ENCODE data around the gene LBH.

Gene LBH

DNA sequence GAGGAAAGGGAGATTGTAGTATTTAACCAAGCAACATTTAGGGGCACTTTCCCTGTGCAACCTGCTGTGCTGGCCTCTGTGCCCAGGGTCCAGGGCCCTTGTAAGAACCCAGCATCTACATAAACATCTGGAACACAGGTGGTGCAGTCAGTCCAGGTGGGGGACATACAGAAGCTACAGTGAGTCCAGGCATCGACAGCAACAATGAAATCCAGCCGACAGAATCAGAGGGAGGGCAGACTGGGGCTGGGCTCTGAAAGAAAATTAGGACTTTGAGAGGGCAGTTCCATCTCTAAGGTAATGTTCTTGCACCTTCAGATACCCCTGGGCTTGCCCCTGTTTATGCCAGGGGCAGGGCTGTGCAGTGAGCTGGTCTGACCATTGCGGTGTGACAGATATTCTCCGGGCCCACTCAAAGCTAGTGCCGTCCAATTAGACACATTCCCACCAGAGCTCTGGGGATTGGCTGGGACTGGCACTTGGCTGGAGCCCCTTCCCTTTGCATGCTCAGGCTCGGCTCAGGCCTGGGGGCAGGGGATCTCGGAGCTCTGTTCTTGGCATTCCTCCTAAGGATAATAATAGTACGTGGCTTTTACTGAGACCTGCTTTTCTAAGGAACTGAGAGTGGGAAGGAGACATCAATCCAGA lies 5.4 kb downstream of the LBH start:
- H3K9me3 ChIP-seq (ENCODE audit: control insufficient read depth, insufficient read depth, low read length), result no peaks in the 10 kb centered on the region
- peaks cover 35% of the 10 kb centered on the region for H3K36me3 ChIP-seq (ENCODE audit: control insufficient read depth, insufficient read depth, low read length)
- peaks cover 14% of the 10 kb centered on the region for H3K4me1 ChIP-seq (ENCODE audit: control insufficient read depth, insufficient read depth, low read length)
- H3K4me3 ChIP-seq (ENCODE audit: low read depth, low read length), result no peak overlapping the region
- no peak overlapping the region for H3K9ac ChIP-seq (ENCODE audit: low read depth, low read length)
- H3K27me3 ChIP-seq (ENCODE audit: control insufficient read depth, insufficient read depth, low read length), result 0 out of 2 replicates have a peak, but pooled peaks cover 6% of the 10 kb centered on the region
- H3K27ac ChIP-seq (ENCODE audit: low read depth, low read length), result no peak overlapping the region

DNA sequence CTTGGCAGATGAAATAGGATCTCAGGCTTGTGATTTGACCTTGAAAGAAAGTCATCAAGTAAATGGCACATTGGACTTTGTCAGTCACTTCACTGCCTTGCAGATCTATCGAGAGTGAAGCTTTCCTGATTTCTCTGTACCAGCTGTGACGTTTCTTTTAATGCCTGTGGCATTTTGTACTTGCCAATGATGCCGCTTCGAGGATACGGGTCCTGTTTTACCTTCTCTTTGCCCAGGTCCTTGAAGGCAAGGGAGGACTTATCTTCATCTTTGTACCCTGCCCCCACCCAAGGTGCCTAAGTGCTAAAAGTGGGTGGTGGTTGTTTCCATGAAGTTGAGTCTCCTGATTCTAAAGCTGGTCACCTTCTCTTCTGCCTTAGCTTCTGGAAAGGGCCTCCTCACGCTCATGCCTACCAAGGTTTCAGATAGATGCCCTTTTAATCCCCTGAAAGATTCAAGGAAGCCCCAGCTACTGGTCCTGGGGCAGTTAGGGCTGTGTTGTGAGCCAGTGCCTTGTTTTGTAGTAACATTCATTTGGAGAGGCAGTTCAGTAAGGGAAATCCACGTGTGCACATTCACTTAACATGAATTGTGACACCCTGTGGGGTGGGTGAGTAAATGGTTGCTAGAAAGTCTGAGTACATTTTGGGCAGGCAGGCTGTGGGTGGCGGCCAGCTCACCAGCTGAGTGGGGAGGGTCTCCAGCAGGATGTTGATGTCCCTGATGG lies 6.1 kb downstream of the LBH start:
- H3K4me1 ChIP-seq (ENCODE audit: control insufficient read depth, insufficient read depth, low read length), result peaks cover 14% of the 10 kb centered on the region
- H3K4me3 ChIP-seq (ENCODE audit: low read depth, low read length), result no peak overlapping the region
- H3K27ac ChIP-seq (ENCODE audit: low read depth, low read length), result no peak overlapping the region
- no peaks in the 10 kb centered on the region for H3K9me3 ChIP-seq (ENCODE audit: control insufficient read depth, insufficient read depth, low read length)
- H3K36me3 ChIP-seq (ENCODE audit: control insufficient read depth, insufficient read depth, low read length), result peaks cover 35% of the 10 kb centered on the region
- 0 out of 2 replicates have a peak, but pooled peaks cover 6% of the 10 kb centered on the region for H3K27me3 ChIP-seq (ENCODE audit: control insufficient read depth, insufficient read depth, low read length)
- no peak overlapping the region for H3K9ac ChIP-seq (ENCODE audit: low read depth, low read length)

DNA sequence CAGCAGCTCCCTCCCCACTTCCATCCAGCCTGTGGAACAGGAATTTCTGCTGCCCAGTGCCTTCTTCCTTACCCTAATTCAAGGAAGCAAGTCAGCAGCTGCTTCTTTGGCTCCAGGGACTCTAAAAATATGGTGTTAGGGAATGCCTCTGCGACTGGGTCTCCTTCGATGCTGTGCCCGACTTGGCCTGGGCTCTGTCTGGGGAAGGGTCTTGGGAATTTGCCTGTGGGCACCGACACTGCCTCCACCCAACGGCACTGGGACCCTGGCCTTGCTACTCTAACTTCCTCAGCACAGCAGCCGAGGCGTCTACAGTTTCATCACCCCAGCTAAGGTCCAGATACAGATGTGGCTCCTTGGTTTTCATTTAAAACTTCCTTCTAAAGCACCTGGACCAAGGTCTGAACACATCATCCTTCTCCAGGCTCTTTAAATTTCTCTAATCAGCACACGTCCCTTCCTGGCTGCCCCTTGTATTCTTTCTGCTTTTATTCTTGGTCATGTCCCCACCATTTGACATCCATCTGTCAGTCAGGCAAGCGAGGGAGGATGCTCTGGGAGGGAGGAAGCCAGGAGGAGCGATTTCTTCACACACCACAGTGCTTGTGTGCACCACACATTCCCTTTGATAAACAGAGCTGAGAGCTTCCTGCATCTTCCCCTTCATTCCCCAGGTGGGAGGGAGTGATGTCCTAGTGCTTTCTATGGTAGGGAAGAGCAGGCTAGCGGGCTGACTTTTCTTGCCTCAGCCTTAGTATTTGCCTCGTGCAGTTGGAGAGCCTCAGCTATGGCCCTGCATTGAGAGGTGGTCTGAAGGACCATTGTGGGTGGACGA lies 6.8 kb downstream of the LBH start:
- Histone ChIP-seq H3K4me1 (ENCODE audit: control insufficient read depth, insufficient read depth, low read length) (peaks cover 11% of the 10 kb centered on the region), H3K27ac (ENCODE audit: low read depth, low read length) (no peak overlapping the region), H3K9me3 (ENCODE audit: control insufficient read depth, insufficient read depth, low read length) (no peaks in the 10 kb centered on the region), H3K27me3 (ENCODE audit: control insufficient read depth, insufficient read depth, low read length) (0 out of 2 replicates have a peak, but pooled peaks cover 3% of the 10 kb centered on the region), H3K4me3 (ENCODE audit: low read depth, low read length) (no peak overlapping the region), H3K36me3 (ENCODE audit: control insufficient read depth, insufficient read depth, low read length) (peaks cover 35% of the 10 kb centered on the region), H3K9ac (ENCODE audit: low read depth, low read length) (no peak overlapping the region)

GRCh38 chr2:30239308-30239985 lies 8.1 kb downstream of the LBH start:
- no peak overlapping the region for H3K4me3 ChIP-seq (ENCODE audit: low read depth, low read length)
- peaks cover 33% of the 10 kb centered on the region for H3K36me3 ChIP-seq (ENCODE audit: control insufficient read depth, insufficient read depth, low read length)
- H3K9ac ChIP-seq (ENCODE audit: low read depth, low read length), result no peak overlapping the region
- no peak overlapping the region for H3K27ac ChIP-seq (ENCODE audit: low read depth, low read length)
- no peaks in the 10 kb centered on the region for H3K4me1 ChIP-seq (ENCODE audit: control insufficient read depth, insufficient read depth, low read length)
- H3K27me3 ChIP-seq (ENCODE audit: control insufficient read depth, insufficient read depth, low read length), result no peaks in the 10 kb centered on the region
- no peaks in the 10 kb centered on the region for H3K9me3 ChIP-seq (ENCODE audit: control insufficient read depth, insufficient read depth, low read length)

GRCh38 chr2:30239986-30240752 lies 8.8 kb downstream of the LBH start:
- Histone ChIP-seq H3K36me3 (ENCODE audit: control insufficient read depth, insufficient read depth, low read length) (peaks cover 26% of the 10 kb centered on the region), H3K27ac (ENCODE audit: low read depth, low read length) (no peak overlapping the region), H3K4me3 (ENCODE audit: low read depth, low read length) (no peak overlapping the region), H3K9me3 (ENCODE audit: control insufficient read depth, insufficient read depth, low read length) (no peaks in the 10 kb centered on the region), H3K4me1 (ENCODE audit: control insufficient read depth, insufficient read depth, low read length) (peaks cover 1% of the 10 kb centered on the region; the same call in 1 of the 2 replicates), H3K27me3 (ENCODE audit: control insufficient read depth, insufficient read depth, low read length) (no peaks in the 10 kb centered on the region), H3K9ac (ENCODE audit: low read depth, low read length) (no peak overlapping the region)

DNA sequence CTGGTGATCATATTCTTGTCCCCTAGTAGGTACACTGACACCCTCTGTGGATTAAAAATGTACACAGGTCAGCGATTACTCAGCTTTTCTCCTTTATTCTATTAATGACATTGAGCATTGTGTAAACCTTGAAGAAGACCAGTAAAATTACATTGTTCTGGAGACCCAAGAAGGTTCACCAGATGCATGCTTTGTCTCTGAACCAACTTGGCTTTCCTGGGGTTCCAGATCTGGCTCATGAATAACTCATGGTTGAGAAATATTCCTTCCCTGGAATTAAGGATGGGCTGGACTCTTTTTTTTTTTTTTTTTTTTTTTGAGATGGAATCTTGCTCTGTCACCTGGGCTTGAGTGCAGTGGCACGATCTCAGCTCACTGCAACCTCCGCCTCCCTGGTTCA lies 11.9 kb downstream of the LBH start:
- peaks cover 4% of the 10 kb centered on the region; the same call in 1 of the 2 replicates for H3K4me1 ChIP-seq (ENCODE audit: control insufficient read depth, insufficient read depth, low read length)
- no peaks in the 10 kb centered on the region for H3K9me3 ChIP-seq (ENCODE audit: control insufficient read depth, insufficient read depth, low read length)
- H3K27me3 ChIP-seq (ENCODE audit: control insufficient read depth, insufficient read depth, low read length), result no peaks in the 10 kb centered on the region
- peaks cover 4% of the 10 kb centered on the region; the same call in 1 of the 2 replicates for H3K36me3 ChIP-seq (ENCODE audit: control insufficient read depth, insufficient read depth, low read length)
- no peak overlapping the region for H3K9ac ChIP-seq (ENCODE audit: low read depth, low read length)
- H3K4me3 ChIP-seq (ENCODE audit: low read depth, low read length), result no peak overlapping the region
- no peak overlapping the region for H3K27ac ChIP-seq (ENCODE audit: low read depth, low read length)

DNA sequence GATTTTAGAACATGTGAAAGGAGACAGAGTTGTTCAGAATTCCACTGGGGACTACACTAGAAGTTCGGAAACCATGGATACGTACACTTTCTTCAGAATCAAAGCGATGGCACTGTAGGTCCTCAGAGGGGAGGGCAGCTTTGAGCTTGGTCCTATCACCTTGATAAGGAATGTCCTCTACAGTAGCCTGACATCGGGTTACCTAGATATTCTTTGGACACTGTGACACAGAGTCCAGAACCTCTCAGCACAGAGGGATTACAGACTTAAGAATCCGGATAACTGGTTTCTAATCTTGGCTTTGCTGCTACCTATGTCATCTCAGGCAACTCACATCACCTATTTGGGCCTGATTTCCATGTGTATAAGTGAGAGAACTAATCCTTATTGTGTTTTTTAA lies 14.0 kb downstream of the LBH start:
- Histone ChIP-seq H3K36me3 (ENCODE audit: control insufficient read depth, insufficient read depth, low read length) (peaks cover 4% of the 10 kb centered on the region; the same call in 1 of the 2 replicates), H3K27me3 (ENCODE audit: control insufficient read depth, insufficient read depth, low read length) (no peaks in the 10 kb centered on the region), H3K4me1 (ENCODE audit: control insufficient read depth, insufficient read depth, low read length) (peaks cover 4% of the 10 kb centered on the region; the same call in 1 of the 2 replicates), H3K9ac (ENCODE audit: low read depth, low read length) (no peak overlapping the region), H3K4me3 (ENCODE audit: low read depth, low read length) (no peak overlapping the region), H3K27ac (ENCODE audit: low read depth, low read length) (no peak overlapping the region), H3K9me3 (ENCODE audit: control insufficient read depth, insufficient read depth, low read length) (no peaks in the 10 kb centered on the region)

- no peaks in the 10 kb centered on the region for H3K9me3 ChIP-seq (ENCODE audit: control insufficient read depth, insufficient read depth, low read length)
- no peaks in the 10 kb centered on the region for H3K36me3 ChIP-seq (ENCODE audit: control insufficient read depth, insufficient read depth, low read length)
- H3K4me1 ChIP-seq (ENCODE audit: control insufficient read depth, insufficient read depth, low read length), result peaks cover 9% of the 10 kb centered on the region; the same call in 1 of the 2 replicates
- H3K27me3 ChIP-seq (ENCODE audit: control insufficient read depth, insufficient read depth, low read length), result no peaks in the 10 kb centered on the region
- no peak overlapping the region for H3K4me3 ChIP-seq (ENCODE audit: low read depth, low read length)
- no peak overlapping the region for H3K9ac ChIP-seq (ENCODE audit: low read depth, low read length)
- no peak overlapping the region for H3K27ac ChIP-seq (ENCODE audit: low read depth, low read length)
These were observed 17.5 kb downstream of the LBH start for GRCh38 chr2:30248791-30249190.

- Histone ChIP-seq H3K27ac (ENCODE audit: low read depth, low read length) (no peak overlapping the region), H3K36me3 (ENCODE audit: control insufficient read depth, insufficient read depth, low read length) (no peaks in the 10 kb centered on the region), H3K4me1 (ENCODE audit: control insufficient read depth, insufficient read depth, low read length) (peaks cover 9% of the 10 kb centered on the region; the same call in 1 of the 2 replicates), H3K9me3 (ENCODE audit: control insufficient read depth, insufficient read depth, low read length) (no peaks in the 10 kb centered on the region), H3K9ac (ENCODE audit: low read depth, low read length) (no peak overlapping the region), H3K27me3 (ENCODE audit: control insufficient read depth, insufficient read depth, low read length) (no peaks in the 10 kb centered on the region), H3K4me3 (ENCODE audit: low read depth, low read length) (no peak overlapping the region)
These were observed 18.0 kb downstream of the LBH start for GRCh38 chr2:30249354-30249753.

DNA sequence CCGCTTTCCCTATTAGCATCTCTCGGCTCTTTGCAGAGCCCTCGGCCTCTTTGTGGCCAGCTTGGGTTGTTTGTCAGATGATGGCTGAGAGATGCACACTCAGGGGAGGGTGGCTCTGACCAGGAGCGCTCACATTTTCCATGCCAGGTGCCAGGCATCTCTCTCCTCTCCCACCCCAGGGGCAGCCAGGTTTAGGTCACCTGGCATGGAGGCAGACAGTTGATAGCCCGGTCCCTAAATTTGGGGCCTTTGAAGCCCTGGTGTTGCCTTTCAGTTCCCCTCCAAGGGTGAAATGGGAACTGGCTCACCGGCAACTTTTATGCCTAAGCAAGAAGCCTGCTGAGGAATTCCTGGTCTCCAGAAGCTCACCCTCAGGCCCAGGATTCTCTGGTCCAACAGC lies 19.1 kb downstream of the LBH start:
- no peak overlapping the region for H3K4me3 ChIP-seq (ENCODE audit: low read depth, low read length)
- H3K27me3 ChIP-seq (ENCODE audit: control insufficient read depth, insufficient read depth, low read length), result no peaks in the 10 kb centered on the region
- no peaks in the 10 kb centered on the region for H3K36me3 ChIP-seq (ENCODE audit: control insufficient read depth, insufficient read depth, low read length)
- H3K9me3 ChIP-seq (ENCODE audit: control insufficient read depth, insufficient read depth, low read length), result no peaks in the 10 kb centered on the region
- no peak overlapping the region for H3K27ac ChIP-seq (ENCODE audit: low read depth, low read length)
- no peak overlapping the region for H3K9ac ChIP-seq (ENCODE audit: low read depth, low read length)
- H3K4me1 ChIP-seq (ENCODE audit: control insufficient read depth, insufficient read depth, low read length), result peaks cover 5% of the 10 kb centered on the region; the same call in 1 of the 2 replicates
